Esophagus mucosa (tissue), 1 donor: ENCODE data around the gene KIF26B. TPM values are rescaled to one million over a fixed set of nuclear protein-coding genes. Genes with fewer than 3 reads are reported as not detected.

Experiments used
- ATAC-seq: fragments of 200-7000 bp; cut with Tn5 transposase; one replicate; pipeline ENCODE4 v1.9.1; 2020
- total RNA-seq: library from RNA; stranded (reverse); gene quantifications from one replicate; pipeline ENCODE4 v1.2.4, GENCODE V29; 2023
- donor health status: DM: yes; HTN: yes; CAD: no.

Gene KIF26B
- total RNA-seq, 1 donor from 2014 or later: 0.56 TPM

GRCh38 chr1:245173446-245174211 is 18.8 kb downstream of the KIF26B start:
- ATAC-seq: no peak

GRCh38 chr1:245177071-245177900 is 22.5 kb downstream of the KIF26B start:
- no peak for ATAC-seq

- no peak for ATAC-seq
Observed at GRCh38 chr1:245179706-245180105, 24.9 kb downstream of the KIF26B start.

GRCh38 chr1:245180496-245181157 is 25.8 kb downstream of the KIF26B start:
- no peak for ATAC-seq

- no peak for ATAC-seq
Observed at GRCh38 chr1:245181158-245181517, 26.4 kb downstream of the KIF26B start.

GRCh38 chr1:245182028-245182427 is 27.2 kb downstream of the KIF26B start:
- no peak for ATAC-seq

- no peak for ATAC-seq
Observed at GRCh38 chr1:245183429-245183828, 28.6 kb downstream of the KIF26B start.

GRCh38 chr1:245184779-245185178 is 30.0 kb downstream of the KIF26B start:
- no peak for ATAC-seq

GRCh38 chr1:245188403-245188802 is 33.6 kb downstream of the KIF26B start:
- ATAC-seq: no peak

GRCh38 chr1:245195398-245195797 is 40.6 kb downstream of the KIF26B start:
- ATAC-seq: no peak

GRCh38 chr1:245197121-245197520 is 42.3 kb downstream of the KIF26B start:
- ATAC-seq: no peak

- no peak for ATAC-seq
Observed at GRCh38 chr1:245197911-245198379, 43.2 kb downstream of the KIF26B start.

- ATAC-seq: no peak
Observed at GRCh38 chr1:245198748-245199516, 44.1 kb downstream of the KIF26B start.

GRCh38 chr1:245200146-245200545 is 45.4 kb downstream of the KIF26B start:
- ATAC-seq: no peak

GRCh38 chr1:245201201-245201600 is 46.4 kb downstream of the KIF26B start:
- ATAC-seq: no peak

GRCh38 chr1:245201827-245202226 is 47.0 kb downstream of the KIF26B start:
- ATAC-seq: no peak

GRCh38 chr1:245205396-245205795 is 50.6 kb downstream of the KIF26B start:
- no peak for ATAC-seq

- no peak for ATAC-seq
Observed at GRCh38 chr1:245205864-245206263, 51.1 kb downstream of the KIF26B start.

- ATAC-seq: no peak
Observed at GRCh38 chr1:245207056-245207638, 52.4 kb downstream of the KIF26B start.

- ATAC-seq: no peak
Observed at GRCh38 chr1:245207801-245208200, 53.0 kb downstream of the KIF26B start.

GRCh38 chr1:245209658-245210435 is 55.1 kb downstream of the KIF26B start:
- no peak for ATAC-seq
